ENCODE data around the gene CEP131. TPM values are rescaled to one million over a fixed set of nuclear protein-coding genes. Genes with fewer than 3 reads are reported as not detected.

The CEP131 gene
- total and polyA plus RNA-seq, 8 donors, result 4.8 to 75.0 (median 12.1) TPM

GRCh38 chr17:81206166-81206565, 16.6 kb downstream of the CEP131 start:
- intact Hi-C loops (cut with DNase I; ENCODE audit: low total_unique reads), result no loop called here
- 80 to 91% (median 84%) methylated on average over 4 of the region's 4 CpGs for WGBS, 5 donors
- H3K36me3 ChIP-seq, result peaks cover 0 to 44% (median 31%) of the 10 kb centered on the region in 4 donors
- H3K9me3 ChIP-seq, result no peaks in the 10 kb centered on the region
- H3K27me3 ChIP-seq, result no peaks in the 10 kb centered on the region
- TF ChIP-seq CTCF (IDR thresholded peaks at IDR 0.05) (no peak), POLR2A (IDR thresholded peaks at IDR 0.05) (no peak), EP300 (IDR thresholded peaks at IDR 0.05) (no peak), POLR2AphosphoS5 (IDR thresholded peaks at IDR 0.05) (no peak)
- DNase-seq, result no peak
- H3K4me1 ChIP-seq, result peaks cover 0 to 1% (median under 1%) of the 10 kb centered on the region in 4 donors
- no peak overlapping the region for H3K27ac ChIP-seq
- no peak overlapping the region for H3K4me3 ChIP-seq

DNA sequence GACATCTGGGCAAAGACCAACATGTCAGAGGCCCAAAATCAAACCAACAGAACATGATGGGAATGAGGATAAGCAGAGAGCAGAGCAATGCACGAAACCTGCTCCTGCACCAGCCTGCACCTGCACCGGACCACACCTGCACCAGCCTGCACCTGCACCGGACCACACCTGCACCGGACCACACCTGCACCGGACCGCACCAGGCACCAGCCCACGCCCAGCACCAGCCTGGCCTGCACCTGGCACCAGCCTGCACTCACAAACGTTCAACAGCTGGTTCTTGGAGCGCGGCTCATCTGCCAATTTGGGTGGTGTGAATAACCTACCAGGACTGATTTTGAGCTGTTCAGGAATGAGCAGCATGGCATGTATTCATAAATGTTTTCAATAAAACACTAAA, 18.2 kb downstream of the CEP131 start:
- WGBS, 5 donors, result 45 to 76% (median 63%) methylated on average over 4 to 10 of the region's 10 CpGs
- no peaks in the 10 kb centered on the region for H3K27me3 ChIP-seq
- DNase-seq, result no peak
- TF ChIP-seq CTCF (IDR thresholded peaks at IDR 0.05) (no peak), EP300 (IDR thresholded peaks at IDR 0.05) (no peak)
- peaks cover 0 to 50% (median 31%) of the 10 kb centered on the region in 4 donors for H3K36me3 ChIP-seq
- intact Hi-C loops (cut with DNase I; ENCODE audit: low total_unique reads), result no loop called here
- no peaks in the 10 kb centered on the region for H3K9me3 ChIP-seq
- H3K27ac ChIP-seq, result no peak overlapping the region
- H3K4me3 ChIP-seq, result no peak overlapping the region
- peaks cover 0 to 16% (median 12%) of the 10 kb centered on the region in 4 donors for H3K4me1 ChIP-seq

DNA sequence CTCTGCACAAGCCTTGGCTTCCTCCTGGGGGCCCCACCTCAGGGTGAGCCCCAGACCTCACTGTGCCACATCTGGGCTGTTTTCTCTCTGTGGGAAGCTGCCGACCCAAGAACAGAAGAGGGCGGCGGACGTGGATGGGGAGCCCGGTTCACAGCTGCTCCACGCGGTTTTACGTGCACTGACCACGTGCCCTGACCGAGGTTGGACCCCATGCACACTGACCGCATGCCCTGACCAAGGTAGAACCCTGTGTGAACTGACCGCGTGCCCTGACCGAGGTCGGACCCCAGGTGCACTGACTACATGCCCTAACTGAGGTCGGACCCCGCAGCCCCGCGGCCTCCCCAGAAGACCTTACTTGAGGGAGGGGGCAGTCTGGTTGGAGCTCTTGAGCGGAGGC, 19.6 kb downstream of the CEP131 start:
- no peak overlapping the region for H3K4me3 ChIP-seq
- WGBS, 5 donors, result 92 to 98% (median 96%) methylated on average over 20 of the region's 20 CpGs
- intact Hi-C loops (cut with DNase I; ENCODE audit: low total_unique reads), result no loop called here
- no peaks in the 10 kb centered on the region for H3K27me3 ChIP-seq
- H3K4me1 ChIP-seq, result peaks cover 0 to 20% (median 12%) of the 10 kb centered on the region in 4 donors
- no peak overlapping the region for H3K27ac ChIP-seq
- DNase-seq, result no peak
- no peaks in the 10 kb centered on the region for H3K9me3 ChIP-seq
- H3K36me3 ChIP-seq, result peaks cover 0 to 57% (median 41%) of the 10 kb centered on the region in 4 donors
- TF ChIP-seq POLR2A (IDR thresholded peaks at IDR 0.05), result no peak
- TF ChIP-seq EP300 (IDR thresholded peaks at IDR 0.05), result no peak
- TF ChIP-seq CTCF (IDR thresholded peaks at IDR 0.05), result no peak
- TF ChIP-seq POLR2AphosphoS5 (IDR thresholded peaks at IDR 0.05), result no peak

GRCh38 chr17:81202318-81202717, 20.4 kb downstream of the CEP131 start:
- WGBS, 5 donors, result 93 to 97% (median 96%) methylated on average over 7 to 10 of the region's 10 CpGs
- peaks cover 0 to 64% (median 48%) of the 10 kb centered on the region in 4 donors for H3K36me3 ChIP-seq

More at GRCh38 chr17:81202318-81202717, 20.4 kb downstream of the CEP131 start:
- Histone ChIP-seq H3K27ac (no peak overlapping the region), H3K4me3 (no peak overlapping the region), H3K4me1 (peaks cover 0 to 20% (median 12%) of the 10 kb centered on the region in 4 donors), H3K27me3 (no peaks in the 10 kb centered on the region), H3K9me3 (no peaks in the 10 kb centered on the region)
- TF ChIP-seq POLR2AphosphoS5 (IDR thresholded peaks at IDR 0.05), result no peak
- no peak for TF ChIP-seq POLR2A (IDR thresholded peaks at IDR 0.05)
- TF ChIP-seq EP300 (IDR thresholded peaks at IDR 0.05), result no peak
- TF ChIP-seq CTCF (IDR thresholded peaks at IDR 0.05), result no peak
- DNase-seq, result no peak
- intact Hi-C loops (cut with DNase I; ENCODE audit: low total_unique reads), result no loop called here
